Subcutaneous adipose tissue (tissue), 4 donors: ENCODE data around the gene ACTN1. TPM values are rescaled to one million over a fixed set of nuclear protein-coding genes. Genes with fewer than 3 reads are reported as not detected.

ENCODE experiments used
- total RNA-seq, 4 donors: library from RNA; depleted of rRNA; stranded (reverse); fragments of >200 nt; gene quantifications; one replicate each; pipeline ENCODE4 v1.1.0, GENCODE V29; 2016
- TF ChIP-seq, protein P1 (sequence below): fragments of 450-650 bp; IDR thresholded peaks from one replicate; pipeline ENCODE4 v1.5.1; 2016; ENCODE audit warnings: low read depth, mild to moderate bottlenecking, control low read depth, antibody characterized with exemption, moderate library complexity

The ACTN1 gene
- total RNA-seq, 4 donors from 2014 or later, result 81.5 to 142 (median 105) TPM

DNA sequence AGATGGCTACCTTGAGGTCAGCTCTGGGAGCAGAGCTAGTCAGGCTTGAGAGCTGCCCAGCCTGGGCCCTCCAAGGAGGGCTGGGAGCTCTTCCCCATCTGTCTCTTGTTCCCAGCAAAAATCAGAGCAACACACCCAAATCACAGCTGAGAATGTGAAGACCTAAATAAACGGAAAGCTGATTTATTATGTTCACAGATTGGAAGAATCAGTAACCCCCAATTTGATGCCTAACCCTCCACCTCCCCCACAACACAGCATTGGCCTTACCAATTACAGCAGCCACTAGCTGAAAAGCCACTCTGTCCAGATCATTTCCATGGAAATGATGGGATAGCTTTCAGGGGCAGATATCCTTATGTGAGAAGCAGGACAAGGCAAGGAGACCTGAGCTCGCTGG lies 7.1 kb upstream of the ACTN1 start:
- TF ChIP-seq, protein P1, sequence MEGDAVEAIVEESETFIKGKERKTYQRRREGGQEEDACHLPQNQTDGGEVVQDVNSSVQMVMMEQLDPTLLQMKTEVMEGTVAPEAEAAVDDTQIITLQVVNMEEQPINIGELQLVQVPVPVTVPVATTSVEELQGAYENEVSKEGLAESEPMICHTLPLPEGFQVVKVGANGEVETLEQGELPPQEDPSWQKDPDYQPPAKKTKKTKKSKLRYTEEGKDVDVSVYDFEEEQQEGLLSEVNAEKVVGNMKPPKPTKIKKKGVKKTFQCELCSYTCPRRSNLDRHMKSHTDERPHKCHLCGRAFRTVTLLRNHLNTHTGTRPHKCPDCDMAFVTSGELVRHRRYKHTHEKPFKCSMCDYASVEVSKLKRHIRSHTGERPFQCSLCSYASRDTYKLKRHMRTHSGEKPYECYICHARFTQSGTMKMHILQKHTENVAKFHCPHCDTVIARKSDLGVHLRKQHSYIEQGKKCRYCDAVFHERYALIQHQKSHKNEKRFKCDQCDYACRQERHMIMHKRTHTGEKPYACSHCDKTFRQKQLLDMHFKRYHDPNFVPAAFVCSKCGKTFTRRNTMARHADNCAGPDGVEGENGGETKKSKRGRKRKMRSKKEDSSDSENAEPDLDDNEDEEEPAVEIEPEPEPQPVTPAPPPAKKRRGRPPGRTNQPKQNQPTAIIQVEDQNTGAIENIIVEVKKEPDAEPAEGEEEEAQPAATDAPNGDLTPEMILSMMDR, result no peak

DNA sequence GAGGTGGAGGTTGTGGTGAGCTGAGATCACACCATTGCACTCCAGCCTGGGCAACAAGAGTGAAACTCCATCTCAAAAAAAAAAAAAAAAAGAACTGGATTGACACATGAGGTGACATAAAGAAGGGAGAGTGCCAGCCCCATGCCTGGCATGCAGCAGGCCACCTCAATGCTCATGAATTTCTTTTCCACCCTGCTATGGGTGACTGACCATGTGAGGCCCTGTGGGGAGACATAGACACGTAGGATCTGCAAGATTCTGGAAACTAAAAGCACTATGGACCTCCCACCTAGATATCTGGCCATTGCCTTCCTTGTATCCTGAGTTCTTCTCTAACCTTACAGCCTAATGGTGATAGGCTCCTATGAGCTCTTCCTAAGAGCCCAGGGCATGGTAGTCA lies 5.6 kb upstream of the ACTN1 start:
- TF ChIP-seq, protein P1, result no peak

DNA sequence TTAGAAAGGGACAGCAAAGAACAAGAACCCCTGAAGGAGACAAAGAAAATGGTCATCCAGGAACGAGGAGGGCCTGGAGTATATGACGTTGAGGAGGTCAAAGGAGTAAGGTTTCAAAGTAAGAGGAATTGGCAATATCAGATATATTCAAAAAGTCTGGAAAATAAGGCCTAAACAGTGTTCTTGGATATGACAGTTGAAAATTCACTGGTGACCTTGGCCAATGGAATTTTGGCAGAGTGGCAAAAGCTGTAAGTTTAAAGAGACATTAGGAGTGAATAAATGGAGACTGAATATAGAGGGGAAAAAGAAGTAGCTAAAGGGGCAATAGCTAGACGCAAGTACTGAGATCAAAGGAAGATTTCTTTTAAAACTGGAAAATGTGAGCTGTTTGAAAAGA lies 4.1 kb upstream of the ACTN1 start:
- TF ChIP-seq, protein P1, result no peak

DNA sequence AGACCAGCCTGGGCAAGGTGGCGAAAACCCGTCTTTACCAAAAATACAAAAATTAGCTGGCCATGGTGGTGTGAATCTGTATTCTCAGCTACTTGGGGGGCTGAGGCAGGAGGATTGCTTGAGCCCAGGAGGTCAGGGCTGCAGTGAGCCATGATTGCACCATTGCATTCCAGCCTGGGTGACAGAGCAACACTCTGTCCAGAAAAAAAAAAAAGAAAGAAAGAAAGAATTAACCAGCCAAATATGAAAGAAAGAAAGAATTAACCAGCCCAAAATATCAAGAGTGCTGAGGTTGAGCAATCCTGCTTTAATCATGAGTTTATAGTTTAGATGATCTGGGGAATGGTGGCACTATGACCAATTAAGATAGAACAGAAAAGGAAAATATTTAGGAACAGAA lies 3.5 kb upstream of the ACTN1 start:
- TF ChIP-seq, protein P1, result no peak

DNA sequence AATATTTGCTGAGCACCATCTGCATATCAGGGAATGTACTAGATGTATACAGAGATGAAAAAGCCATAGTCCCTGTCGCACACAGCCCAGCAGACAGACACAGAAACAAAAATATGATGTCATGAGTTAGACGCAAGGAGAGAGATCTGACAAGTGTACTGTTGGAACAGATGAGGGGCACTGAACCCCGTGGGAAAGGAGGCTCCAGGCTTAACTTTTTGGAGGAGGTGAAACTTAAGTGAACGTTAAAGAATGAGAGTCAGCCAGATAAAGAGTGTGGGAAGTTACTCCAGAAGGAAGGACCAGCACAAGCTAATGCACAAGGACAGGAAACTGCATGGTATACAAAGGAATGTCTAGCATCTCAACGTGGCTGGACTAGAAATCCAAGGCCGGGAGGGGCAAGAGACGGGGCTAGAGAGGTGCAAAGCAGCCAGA lies 2.5 kb upstream of the ACTN1 start:
- TF ChIP-seq, protein P1, result no peak

DNA sequence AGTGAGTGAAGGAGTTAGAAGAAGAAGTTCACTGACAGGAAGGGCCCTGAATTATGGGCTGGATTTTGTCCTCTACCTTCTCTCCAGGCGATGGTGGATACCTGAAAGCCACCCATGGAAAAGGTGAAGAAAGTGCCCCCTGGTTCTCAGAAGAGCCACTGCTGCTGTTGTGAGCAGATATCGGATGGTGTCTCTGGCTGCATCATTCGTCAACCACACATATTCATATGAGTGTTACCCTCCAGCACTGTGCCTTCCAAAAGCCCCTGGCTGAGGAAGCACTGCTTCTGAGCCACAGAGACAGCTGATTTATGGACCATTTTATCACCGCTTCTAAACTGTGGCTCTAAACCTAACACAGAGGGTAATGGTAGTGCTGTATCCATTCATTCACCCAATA lies 2.0 kb upstream of the ACTN1 start:
- TF ChIP-seq, protein P1, result no peak

DNA sequence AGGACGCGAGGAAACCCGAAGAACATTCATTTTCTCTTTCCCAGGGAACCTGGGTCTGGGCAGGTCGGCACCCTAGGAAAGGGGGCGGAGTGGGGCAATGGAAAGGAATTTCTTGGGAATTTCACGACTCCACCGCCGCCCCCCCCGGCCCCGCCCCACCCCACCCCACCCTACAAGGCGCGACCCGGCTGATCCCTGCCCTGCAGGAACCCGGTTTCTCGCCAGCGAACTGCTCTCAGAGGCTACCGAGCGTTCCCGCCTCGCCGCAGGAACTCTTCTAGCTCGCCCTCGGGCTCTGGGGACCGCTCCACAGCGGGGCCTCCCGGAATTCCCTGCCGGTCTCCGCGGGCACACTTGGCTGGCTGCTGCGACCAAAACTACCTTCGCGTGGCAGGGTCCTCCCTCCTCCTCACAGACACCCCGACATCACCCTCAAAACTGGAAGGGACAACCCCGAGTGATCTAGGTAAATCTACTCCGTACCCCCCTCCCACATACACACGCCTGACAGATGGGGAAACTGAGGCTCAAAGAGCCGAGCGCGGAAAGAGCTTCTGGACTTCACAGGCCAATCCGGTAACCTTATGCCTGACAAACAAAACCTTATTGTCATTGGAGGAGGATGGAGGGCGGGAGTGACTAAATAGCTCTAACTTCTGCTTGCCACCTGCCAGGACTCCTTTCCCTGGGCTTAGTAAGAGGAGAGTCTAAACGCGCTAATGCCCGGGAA lies 785 bp upstream of the ACTN1 start:
- TF ChIP-seq, protein P1, result no peak
